Left kidney (tissue), 2 donors: ENCODE results near the gene SPAG6. TPM values are rescaled to one million over a fixed set of nuclear protein-coding genes. Genes with fewer than 3 reads are reported as not detected.

Experiments used
- DNase-seq: peaks from one replicate; pipeline ENCODE4 v3.0.0-alpha.2; 2013
- polyA plus RNA-seq: library from polyadenylated mRNA; unstranded; fragments of 120-200 nt; gene quantifications from one replicate; pipeline ENCODE4 v1.2.1, GENCODE V29; 2013; ENCODE audit not compliant: insufficient read length

SPAG6 gene
- polyA plus RNA-seq, 1 donor, result 1.3 TPM

- no peak for DNase-seq
Observed at GRCh38 chr10:22321924-22322640, 23.2 kb upstream of the SPAG6 start.

- no peak for DNase-seq
Observed at GRCh38 chr10:22322641-22323160, 22.6 kb upstream of the SPAG6 start.

DNA sequence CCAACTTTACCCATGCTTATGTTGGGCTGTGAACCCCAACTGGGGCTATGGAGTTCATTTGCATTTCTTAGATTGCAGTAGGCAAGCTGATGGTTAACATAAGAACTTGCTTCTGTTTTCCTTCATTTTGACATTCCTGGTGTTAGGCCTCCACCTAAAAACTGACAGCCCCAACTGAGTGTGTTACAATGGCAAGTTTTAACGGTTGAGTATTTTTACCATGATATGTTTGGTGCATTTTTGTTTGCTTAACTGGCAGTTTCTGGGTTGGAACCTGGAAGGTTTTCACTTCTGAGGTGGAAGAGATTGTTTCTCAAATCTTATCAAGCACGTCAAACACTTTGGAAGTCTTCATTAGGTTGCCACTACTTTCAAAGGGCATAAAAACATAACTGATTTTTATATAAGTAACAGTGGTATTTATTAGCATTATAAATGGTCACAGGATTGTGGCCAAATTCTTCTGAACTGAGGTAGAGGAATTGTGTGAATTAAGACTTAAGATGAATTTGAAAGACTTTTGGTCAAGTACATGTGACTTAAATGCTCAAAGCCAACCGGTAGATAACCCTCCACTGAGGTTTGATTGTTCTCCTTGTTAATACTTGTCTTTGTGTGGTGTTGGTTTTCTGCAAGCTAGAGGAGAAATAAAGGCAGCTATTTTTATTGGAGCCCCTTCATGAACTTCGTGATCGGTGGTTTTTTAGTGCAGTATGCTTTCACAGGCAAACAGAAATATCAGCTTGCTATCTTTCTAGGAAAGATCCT lies 21.6 kb upstream of the SPAG6 start:
- no peak for DNase-seq

DNA sequence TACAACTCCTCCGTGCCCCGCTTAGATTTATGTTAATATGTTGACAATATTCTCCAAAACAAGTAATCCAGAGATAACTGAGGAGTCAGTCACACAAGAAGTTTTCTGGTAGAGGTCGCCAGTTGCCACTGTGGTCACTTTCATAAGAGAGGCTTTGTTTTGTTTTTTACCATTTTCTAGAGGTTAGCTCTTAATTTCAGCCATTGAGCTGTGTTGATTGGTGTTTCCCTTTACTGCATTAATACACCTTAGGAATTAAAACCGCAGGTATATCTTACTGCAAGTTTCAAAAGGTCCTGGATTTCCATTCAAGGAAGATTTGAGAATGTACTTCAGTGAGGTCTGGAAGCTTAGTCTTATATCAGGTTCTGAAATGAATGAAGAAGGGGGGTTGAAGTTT lies 20.9 kb upstream of the SPAG6 start:
- DNase-seq, result no peak

- no peak for DNase-seq
Observed at GRCh38 chr10:22324893-22325271, 20.4 kb upstream of the SPAG6 start.

- no peak for DNase-seq
Observed at GRCh38 chr10:22325272-22326144, 19.8 kb upstream of the SPAG6 start.

- no peak for DNase-seq
Observed at GRCh38 chr10:22326145-22326702, 19.1 kb upstream of the SPAG6 start.

DNA sequence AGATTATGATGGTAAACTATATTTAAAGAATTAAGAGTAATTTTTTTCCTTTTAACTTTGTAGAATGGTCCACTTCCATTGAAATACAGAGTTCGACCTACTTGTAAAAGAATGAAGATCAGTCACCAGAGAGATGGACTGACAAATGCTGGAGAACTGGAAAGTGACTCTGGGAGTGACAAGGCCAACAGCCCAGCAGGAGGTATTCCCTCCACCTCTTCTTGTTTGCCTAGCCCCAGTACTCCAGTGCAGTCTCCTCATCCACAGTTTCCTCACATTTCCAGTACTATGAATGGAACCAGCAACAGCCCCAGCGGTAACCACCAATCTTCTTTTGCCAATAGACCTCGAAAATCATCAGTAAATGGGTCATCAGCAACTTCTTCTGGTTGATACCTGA lies 16.1 kb upstream of the SPAG6 start:
- no peak for DNase-seq

GRCh38 chr10:22332116-22332692 lies 13.1 kb upstream of the SPAG6 start:
- no peak for DNase-seq

DNA sequence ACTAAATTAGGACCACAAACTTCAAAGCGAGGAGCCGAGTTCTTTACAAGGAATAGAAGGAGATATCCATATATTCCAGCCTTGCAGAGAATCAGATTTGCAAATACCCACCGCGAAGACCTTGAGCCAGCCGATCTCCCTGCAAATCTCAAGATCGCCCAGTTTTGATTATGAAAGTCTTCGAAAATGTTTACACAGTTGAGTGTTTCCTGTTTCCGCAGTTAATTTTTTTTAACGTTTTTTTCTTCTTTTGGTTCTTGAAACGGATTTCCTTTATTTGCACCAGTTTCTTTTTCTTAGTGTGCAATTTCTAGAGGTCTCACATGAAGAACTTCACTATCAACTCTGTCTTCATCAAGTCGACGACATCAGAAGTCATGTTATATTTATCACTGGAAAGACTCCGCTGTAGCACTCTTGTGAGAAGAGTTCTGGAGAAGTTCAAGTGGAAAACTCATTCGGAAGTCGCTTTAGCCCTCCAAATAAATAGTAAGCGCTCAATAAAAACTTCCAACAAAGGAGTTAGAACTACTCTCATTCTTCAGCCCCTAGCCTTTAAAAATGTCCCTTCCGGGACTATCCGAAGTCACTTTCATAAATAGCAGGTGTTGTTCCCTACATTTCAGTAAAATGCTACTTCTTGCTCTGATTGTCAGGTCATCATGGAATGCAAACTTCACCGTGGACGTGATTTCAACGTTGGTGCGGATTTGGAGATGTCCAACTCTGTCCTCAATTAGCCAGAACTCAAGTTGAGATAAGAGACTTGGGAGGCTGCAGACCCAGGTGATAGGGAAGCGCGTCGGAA lies 11.9 kb upstream of the SPAG6 start:
- DNase-seq, result no peak

DNA sequence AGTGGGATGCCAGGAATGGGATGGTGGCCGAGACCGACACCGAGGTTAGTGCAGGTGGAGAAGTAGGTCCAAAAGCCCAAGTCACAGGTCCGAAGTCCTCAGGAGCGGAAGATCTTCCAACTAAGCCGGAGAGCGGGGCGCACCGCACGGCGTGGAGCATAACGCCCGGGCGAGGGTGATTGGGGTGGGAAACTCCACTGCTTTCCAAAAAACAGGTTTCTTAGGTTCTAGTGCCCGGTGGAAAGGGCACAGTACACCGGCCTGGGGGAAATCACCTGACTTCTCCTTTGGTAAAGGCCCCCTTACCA lies 11.4 kb upstream of the SPAG6 start:
- no peak for DNase-seq

- DNase-seq, result no peak
Observed at GRCh38 chr10:22334414-22335172, 10.7 kb upstream of the SPAG6 start.

- DNase-seq, result no peak
Observed at GRCh38 chr10:22335173-22335933, 9.9 kb upstream of the SPAG6 start.

DNA sequence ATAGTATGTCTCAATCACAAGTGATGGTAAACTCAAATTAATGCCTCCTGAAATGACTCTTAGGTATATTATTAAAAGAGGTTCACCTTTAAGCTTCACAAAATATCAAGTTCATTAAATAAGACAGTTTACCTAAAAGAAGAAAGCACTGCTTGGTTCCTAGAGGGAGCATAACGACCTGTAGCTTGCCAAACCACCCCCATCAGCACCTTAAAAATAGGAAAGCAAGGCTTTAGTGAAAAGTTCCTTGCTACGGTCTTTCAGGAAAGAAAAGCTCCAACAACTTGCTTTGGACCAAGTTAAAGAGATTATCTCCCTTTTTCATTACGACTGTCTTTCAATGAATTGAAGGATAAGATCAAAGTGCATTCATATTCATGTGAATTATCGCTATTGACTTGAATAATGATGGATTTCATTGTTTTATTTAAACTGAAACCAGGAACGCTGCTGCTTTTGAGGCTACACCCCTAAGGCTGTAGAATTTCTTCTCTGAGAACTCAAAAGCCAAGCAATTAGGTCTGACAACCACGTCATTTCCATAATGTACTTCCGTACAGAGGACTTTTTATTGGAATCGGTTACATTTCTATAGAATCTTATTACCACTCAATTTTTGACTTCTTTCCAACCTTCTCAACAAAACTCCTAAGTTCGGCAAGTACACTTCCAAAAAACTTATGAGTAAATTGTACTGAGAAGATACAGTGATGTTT lies 7.0 kb upstream of the SPAG6 start:
- no peak for DNase-seq

DNA sequence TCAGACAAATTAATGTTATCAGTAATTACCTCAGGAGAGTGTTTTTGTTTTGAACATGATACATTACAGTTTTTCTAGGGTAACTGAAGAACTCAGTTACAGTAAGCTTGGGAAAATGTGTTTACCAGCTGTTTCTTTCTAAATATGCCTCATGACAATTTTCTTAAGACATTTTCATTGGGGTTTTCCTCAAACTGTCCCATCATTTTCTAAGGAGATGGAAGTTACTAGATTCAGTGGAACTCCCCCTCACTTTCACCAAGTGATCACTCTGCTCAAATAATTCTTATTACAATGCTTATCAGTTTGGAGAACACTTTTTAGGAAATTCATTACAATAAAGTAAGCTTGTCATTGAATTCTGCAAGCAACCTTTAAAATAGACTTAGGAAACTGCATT lies 6.4 kb upstream of the SPAG6 start:
- no peak for DNase-seq

- peak; percentile 3 for DNase-seq
Observed at GRCh38 chr10:22339761-22340328, 5.5 kb upstream of the SPAG6 start.

- DNase-seq, result peak; percentile 83
Observed at GRCh38 chr10:22340329-22341189, 4.7 kb upstream of the SPAG6 start.
